GM12801 (cell line): Measurements from ENCODE around the gene STRBP.

Experiments used
- TF ChIP-seq, protein P1 (sequence below): IDR thresholded peaks from one replicate; pipeline ENCODE4 v1.5.1; 2011; ENCODE audit warnings: control low read depth; ENCODE audit not compliant: insufficient read length; ENCODE audit errors: extremely low read depth

STRBP gene

GRCh38 chr9:123162791-123163345, 105.5 kb downstream of the STRBP start:
- TF ChIP-seq, protein P1, sequence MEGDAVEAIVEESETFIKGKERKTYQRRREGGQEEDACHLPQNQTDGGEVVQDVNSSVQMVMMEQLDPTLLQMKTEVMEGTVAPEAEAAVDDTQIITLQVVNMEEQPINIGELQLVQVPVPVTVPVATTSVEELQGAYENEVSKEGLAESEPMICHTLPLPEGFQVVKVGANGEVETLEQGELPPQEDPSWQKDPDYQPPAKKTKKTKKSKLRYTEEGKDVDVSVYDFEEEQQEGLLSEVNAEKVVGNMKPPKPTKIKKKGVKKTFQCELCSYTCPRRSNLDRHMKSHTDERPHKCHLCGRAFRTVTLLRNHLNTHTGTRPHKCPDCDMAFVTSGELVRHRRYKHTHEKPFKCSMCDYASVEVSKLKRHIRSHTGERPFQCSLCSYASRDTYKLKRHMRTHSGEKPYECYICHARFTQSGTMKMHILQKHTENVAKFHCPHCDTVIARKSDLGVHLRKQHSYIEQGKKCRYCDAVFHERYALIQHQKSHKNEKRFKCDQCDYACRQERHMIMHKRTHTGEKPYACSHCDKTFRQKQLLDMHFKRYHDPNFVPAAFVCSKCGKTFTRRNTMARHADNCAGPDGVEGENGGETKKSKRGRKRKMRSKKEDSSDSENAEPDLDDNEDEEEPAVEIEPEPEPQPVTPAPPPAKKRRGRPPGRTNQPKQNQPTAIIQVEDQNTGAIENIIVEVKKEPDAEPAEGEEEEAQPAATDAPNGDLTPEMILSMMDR, result no peak

- TF ChIP-seq, protein P1, result no peak
These were observed 106.0 kb downstream of the STRBP start for GRCh38 chr9:123162360-123162759.

GRCh38 chr9:123157221-123157620, 111.2 kb downstream of the STRBP start:
- TF ChIP-seq, protein P1, result no peak

DNA sequence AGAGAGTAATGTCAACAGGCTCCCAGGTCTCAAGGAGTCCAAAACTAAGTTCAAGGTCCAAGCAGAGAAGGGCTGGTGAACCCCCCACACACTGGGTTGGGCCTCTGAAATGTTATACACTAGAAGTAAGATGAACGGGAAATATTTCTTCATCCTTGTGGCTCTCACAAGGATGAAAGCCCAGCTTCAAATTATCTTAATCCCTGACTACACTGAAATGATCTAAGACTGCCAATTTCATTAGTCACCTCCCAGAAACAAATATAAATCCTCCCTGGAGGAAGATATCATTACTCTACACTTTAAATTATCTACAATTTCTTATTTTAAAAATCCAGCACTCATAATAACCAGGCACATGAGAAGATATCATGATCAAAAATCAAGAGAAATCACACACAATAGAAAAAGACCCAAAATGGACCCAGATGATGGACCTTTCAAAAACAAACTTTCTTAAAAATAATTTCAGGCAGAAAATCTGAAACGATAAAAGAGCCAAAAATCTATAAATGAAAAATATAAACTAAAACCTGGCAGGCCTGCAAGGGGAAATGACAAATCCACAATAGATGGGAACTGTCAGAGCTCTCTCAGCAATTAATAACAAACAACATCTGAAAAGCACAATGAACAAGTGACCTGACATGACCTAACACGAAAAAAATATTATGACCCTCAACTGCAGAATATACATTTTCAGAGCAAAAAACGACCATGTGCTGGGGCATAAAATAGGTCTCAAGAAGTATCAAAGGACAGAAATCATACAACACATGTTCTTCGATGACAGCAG, 117.5 kb downstream of the STRBP start:
- TF ChIP-seq, protein P1, result no peak

GRCh38 chr9:123149067-123149466, 119.3 kb downstream of the STRBP start:
- TF ChIP-seq, protein P1, result no peak

DNA sequence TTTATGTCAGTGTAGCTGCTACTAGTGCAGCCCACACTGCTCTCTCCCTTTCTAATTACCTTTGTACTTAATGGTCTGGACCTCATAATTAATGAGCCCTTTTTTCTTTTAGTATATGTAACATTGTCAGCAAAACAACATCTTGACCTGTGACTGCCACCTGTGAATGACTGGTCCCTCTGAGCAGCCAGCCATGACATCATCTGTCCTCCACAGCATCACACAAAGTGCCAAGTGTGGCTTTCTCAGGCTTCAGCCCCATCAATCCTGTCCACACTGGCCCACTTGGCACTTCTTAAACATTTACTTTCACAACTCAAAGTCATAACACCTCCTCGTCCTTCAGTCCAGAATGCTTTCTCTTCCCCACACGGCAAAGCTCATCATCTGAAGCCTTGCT, 130.2 kb downstream of the STRBP start:
- TF ChIP-seq, protein P1, result no peak

DNA sequence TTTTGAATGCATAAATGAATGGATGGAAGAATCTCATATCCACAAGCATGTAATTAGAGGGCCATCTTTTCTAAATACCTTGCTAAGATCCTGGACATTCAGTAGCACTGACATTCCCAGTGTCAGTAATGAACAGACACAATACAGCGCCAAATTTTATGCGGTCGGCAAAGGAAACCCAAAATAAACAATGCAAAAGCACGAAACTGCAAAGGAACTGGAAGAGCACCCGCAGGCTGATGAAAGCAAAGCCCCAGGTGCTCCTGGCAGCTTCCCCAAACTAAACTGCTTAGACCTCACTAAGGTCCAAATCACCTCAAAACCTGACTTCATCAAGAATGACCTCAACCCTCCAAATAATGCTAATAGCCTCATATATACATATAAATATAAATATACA, 133.0 kb downstream of the STRBP start:
- TF ChIP-seq, protein P1, result no peak
